HS-27A (cell line): ENCODE data around the gene NAALADL2.

ENCODE experiments used
- DNase-seq: peaks from one replicate; pipeline ENCODE4 v3.0.0-alpha.2; 2012; ENCODE audit warnings: low read depth, missing footprints

The NAALADL2 gene

GRCh38 chr3:174884776-174885568, 25.8 kb downstream of the NAALADL2 start:
- no peak for DNase-seq

- DNase-seq: no peak
Measured at GRCh38 chr3:174891524-174892203, 32.5 kb downstream of the NAALADL2 start.

- DNase-seq: no peak
Measured at GRCh38 chr3:174907027-174907426, 47.9 kb downstream of the NAALADL2 start.

DNA sequence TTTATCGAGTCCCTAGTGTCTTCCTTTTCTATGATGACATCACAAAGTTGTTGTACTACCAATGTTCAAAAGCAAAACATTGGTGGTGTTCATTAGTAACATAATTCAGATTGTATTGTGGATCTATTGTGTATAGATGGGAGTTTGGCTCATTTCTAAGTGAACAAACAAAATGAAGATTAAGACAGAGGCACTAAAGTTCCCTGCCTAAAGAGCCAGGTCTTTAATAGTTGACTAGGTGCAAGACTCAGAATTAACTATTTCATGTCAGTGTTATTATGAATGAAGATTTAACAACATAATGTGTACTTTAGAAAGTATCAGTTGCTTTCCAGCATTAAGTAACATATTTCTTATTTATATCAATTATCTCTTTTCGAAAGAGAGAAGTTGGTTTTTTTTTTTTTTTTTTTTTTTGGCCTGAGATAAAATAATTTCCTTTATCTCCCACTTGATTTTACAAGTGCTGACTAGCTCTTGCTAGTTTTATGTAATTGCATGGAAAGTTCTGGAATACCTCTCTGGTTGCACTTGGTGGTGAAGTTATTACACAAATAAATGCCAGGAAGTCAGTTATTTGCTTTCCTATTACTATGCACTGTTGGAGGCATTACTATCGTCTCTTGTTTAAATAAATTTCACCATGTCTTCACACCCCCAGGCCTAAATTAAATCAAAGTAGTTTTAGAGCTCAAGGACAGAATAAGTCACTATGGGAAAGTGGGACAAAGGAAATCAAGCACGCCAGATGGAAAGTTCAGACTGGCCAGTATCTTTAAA, 48.7 kb downstream of the NAALADL2 start:
- DNase-seq: no peak

- DNase-seq: no peak
Measured at GRCh38 chr3:174931473-174932353, 72.6 kb downstream of the NAALADL2 start.

- no peak for DNase-seq
Measured at GRCh38 chr3:174936590-174936989, 77.5 kb downstream of the NAALADL2 start.

DNA sequence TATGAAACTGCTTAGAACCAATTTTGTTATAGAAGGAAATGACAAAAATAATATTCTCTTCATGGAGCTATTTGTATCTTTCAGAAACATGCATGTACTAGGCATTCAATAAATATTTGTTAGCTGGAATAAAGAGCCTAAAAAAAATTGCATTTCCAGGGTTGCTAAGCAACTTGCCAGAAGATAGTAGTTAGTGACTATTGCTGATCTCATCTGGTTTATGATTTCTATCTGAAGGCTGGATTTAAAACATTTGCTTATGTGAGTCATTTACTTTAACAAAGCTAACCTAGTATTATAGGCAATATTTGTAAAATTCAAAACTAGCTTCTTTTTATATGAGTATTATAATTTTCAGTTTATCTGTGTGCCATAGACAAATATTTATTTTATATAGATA, 78.3 kb downstream of the NAALADL2 start:
- no peak for DNase-seq

DNA sequence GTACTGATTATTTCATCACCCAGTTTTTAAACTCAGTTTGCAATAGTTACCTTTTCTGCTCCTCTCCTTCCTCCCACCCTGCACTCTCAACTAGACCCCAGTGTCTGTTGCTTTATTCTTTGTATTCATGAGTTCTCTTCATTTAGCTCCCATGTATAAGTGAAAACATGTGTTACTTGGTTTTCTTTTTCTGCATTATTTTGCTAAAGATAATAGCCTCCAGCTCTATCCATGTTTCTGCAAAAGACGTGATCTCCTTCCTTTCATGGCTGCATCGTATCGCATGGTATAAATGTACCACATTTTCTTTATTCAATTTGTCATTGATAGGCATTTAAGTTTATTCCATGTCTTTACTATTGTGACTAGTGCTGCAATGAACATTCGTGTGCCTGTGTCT, 79.0 kb downstream of the NAALADL2 start:
- DNase-seq: no peak

- no peak for DNase-seq
Measured at GRCh38 chr3:174940151-174940550, 81.0 kb downstream of the NAALADL2 start.

GRCh38 chr3:174945276-174945675, 86.1 kb downstream of the NAALADL2 start:
- DNase-seq: no peak

DNA sequence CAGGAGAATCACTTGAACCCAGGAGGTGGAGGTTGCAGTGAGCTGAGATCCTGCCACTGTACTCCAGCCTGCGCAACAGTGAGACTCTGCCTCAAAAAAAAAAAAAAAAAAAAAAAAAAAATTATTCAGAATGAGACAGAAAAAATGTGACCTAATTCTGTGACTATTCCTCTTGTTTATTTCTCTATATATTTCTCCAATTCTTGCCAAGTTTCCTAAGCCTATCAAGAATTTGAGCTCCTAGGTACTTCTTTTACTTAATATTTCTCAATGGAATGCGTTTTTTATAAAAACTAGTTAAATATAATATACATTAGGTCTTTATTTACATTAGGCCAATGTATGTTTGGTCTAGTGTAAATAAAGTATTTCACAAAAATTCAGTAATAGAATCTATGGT, 86.8 kb downstream of the NAALADL2 start:
- DNase-seq: no peak

- DNase-seq: peak; percentile 85
Measured at GRCh38 chr3:174949523-174949922, 90.4 kb downstream of the NAALADL2 start.

- no peak for DNase-seq
Measured at GRCh38 chr3:174951034-174951433, 91.9 kb downstream of the NAALADL2 start.

DNA sequence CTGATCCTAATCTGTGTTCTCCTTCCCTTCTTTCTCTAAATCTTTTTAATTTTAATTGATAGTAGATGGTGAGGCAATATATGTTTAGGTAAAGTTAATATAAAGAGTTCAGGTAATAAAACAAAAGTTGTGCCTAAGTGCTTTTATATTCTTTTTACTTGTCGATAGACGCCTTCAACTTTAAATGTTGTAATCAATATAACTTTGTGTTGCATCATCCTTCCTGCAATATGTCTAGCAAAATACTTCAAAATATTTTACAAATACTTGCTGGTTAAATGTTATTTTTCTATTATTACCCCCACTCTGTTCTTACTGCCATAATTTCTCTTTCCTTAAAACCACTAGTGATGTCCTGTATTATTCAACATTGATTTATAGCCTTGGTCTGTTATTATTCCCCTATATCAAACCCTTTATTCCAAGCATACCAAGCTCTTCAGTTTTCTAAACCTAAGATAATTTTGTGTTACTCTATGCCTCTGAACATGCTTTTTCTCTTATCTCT, 92.4 kb downstream of the NAALADL2 start:
- DNase-seq: no peak

DNA sequence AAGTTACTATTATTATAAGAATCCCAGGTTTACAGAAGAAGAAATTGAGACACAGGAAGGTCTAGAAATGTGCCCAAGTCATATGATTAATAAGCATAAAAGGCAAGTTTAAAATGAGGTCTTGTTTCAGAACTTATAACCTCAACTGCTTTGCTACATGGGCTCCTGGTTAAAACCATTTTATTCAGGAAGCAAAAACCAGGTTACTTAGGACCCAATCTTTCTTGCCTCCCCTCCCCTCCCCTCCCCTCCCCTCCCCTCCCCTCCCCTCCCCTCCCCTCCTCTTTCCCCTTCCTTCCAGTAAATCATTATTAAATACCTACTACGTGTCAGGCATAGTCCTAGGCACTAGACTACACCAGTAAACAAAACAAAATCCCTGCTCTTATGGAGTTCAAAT, 93.9 kb downstream of the NAALADL2 start:
- DNase-seq: no peak

DNA sequence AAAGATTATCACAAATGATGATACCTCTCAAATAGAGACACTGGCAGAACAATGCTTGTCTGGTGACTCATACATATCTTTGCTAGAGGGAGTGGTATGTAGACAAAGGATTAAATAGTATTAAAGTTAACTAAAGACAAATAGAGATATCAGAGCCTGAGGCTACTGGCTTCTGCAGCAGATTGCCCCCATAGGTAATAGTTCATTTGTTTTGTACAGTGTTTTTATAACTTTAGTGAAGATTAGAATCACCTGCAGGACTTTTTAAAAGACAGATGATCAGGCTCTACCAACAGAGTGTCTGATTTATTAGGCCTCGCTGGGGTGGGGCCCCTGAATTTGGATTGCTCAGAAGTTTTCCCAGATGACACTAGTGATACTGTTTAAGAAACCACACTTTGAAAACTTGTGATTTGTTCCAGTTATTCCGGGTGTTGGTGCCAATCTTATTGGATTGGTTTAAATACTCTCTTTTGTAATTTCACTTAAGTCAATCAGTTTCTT, 96.4 kb downstream of the NAALADL2 start:
- no peak for DNase-seq

GRCh38 chr3:174957081-174957480, 97.9 kb downstream of the NAALADL2 start:
- DNase-seq: no peak

DNA sequence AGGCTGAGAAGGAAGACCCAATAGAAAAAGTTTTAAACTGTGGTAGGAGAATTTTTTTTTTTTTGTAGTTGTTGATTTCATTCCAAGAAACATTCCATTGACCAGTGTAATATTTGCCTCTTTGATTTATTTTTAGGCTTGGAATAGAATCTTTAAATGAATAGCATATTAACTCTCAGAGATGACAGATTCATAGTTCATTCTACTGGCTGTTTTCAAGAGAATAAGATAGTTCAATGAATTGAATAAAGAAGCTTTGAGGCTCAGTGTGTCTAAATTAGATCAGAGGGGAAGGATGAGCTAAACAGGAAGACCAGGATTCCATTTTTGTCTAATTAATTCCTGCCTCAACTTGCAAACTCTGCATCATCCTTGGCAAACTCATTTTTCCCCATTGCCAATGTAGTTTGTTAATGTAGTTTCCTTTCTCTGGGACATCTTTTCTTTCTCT, 98.4 kb downstream of the NAALADL2 start:
- DNase-seq: no peak

- no peak for DNase-seq
Measured at GRCh38 chr3:174958671-174959328, 99.7 kb downstream of the NAALADL2 start.

GRCh38 chr3:174959556-174960065, 100.5 kb downstream of the NAALADL2 start:
- no peak for DNase-seq

DNA sequence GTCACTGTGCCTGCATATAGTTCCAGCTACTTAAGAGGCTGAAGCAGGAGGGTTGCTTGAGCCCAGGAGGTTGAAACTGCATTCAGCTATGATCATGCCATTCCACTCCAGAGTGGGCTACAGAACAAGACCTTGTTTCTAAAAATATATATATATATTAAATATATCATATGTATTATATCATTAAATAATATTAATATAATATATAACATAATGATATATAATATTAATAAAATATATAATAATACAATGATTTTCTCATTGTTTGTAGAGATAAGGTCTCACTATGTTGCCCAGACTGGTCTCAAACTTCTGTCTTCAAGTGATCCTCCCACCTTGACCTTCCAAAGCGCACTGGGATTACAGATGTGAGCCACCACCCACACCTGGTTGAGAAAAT, 101.8 kb downstream of the NAALADL2 start:
- DNase-seq: no peak
